ENCODE measurements around the gene RAB11FIP4.
A peak's percentile ranks its signal among the peaks of the same experiment; 100 is the strongest.

The RAB11FIP4 gene

GRCh38 chr17:31490671-31491375 lies 99.3 kb downstream of the RAB11FIP4 start:
- intact Hi-C loops (cut with DNase I): no loop called here
- DNase-seq: peak in 1 of 10 donors; percentile 56

- intact Hi-C loops (cut with DNase I): no loop called here
- DNase-seq: peak in 2 of 10 donors; percentile 62 to 82
Observed at GRCh38 chr17:31491376-31492131, 100.1 kb downstream of the RAB11FIP4 start.

DNA sequence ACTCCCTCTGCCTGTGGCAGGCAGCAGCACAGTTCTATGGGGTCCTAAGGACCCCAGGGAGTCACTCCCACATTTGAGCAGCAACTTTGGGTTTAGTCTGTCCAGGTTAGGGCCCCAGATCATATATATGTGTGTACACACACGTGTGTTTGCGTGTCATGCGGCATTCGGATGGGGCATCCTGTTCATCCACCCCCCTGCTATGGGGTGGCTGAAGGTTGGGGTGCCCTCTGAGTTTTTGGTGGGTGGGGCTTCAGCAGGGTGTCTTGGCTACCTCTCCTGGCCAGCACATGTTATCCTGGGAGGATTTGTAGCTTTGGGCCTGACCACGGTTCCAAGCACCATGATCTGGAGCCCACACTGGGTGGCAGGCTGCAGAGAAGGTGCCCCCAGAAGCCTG lies 100.7 kb downstream of the RAB11FIP4 start:
- DNase-seq: peak in 1 of 10 donors; percentile 57
- intact Hi-C loops (cut with DNase I): no loop called here

DNA sequence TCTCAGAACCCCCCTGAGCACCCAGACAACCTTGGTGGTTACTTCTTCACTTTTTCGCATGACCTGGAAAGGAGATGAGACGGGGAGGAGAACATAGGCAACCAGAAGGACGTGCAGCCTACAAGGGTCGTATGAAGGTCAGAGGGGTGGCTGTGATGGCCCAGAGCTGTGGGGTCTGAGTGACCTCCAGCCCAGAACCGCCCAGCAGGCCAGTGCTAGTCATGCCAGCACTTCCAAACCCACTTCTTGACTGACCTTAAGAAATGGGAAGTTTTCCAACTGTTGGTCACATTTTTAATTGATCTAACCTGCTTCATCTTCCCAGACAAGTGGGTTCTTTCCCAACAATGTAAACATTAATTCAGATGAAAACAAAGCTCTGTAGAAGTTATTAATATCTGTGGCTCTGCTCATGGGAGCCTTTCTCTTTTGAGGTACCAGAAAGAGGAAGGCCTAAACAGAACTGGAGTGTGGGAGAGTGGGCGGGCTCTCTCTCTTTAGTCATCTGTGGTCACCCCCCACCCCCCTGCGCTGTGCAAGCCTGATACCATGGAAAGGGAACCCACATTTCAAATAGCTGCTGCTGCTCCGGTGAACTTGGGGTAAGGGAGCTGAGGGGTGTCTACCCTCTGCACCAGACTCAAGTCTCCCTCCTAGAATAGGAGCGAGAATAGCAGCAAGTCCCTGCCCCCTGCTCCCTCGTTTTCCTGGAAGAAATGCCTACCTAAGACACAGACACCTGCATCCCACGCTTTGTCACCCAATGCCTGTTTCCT lies 101.6 kb downstream of the RAB11FIP4 start:
- intact Hi-C loops (cut with DNase I): no loop called here
- DNase-seq: peak in 3 of 10 donors; percentile 59 to 84 (median 59)

GRCh38 chr17:31493656-31494155 lies 102.2 kb downstream of the RAB11FIP4 start:
- intact Hi-C loops (cut with DNase I): no loop called here
- peak in 2 of 10 donors; percentile 16 to 29 for DNase-seq

DNA sequence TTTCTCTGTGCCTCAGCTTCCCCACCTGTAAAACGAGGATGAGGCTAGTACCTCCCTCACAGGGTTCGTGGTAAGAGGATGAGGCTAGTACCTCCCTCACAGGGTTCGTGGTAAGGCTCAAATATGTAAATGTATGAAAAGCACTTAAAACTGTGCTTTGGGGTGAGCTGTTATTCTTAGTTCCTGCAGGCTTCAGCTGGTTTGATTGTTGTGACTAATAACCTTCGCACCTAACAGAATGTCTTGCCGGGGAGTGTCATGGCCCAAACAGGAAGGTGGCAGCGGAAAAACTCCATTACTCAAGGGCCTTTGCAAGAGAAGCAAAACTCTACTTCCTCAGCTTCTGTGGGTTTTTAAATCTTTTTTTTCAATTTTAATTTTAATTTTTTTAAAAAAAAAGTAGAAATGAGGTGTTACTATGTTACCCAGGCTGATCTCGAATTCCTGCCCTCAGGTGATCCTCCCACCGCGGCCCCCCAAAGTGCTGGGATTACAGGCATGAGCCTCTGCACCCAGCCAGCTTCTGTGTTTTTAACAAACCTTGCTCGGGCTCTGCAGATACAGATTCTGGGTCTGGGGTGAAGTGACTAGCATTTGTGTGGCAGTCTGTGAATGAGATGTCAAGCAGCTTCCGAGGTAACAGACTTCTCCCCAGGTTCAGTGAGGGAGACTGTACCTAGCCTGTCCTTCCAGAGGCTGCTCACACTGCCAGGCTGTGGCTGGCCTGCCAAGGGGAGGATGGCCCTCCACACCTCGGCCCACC lies 103.0 kb downstream of the RAB11FIP4 start:
- intact Hi-C loops (cut with DNase I): no loop called here
- peak in 2 of 10 donors; percentile 66 to 74 for DNase-seq

DNA sequence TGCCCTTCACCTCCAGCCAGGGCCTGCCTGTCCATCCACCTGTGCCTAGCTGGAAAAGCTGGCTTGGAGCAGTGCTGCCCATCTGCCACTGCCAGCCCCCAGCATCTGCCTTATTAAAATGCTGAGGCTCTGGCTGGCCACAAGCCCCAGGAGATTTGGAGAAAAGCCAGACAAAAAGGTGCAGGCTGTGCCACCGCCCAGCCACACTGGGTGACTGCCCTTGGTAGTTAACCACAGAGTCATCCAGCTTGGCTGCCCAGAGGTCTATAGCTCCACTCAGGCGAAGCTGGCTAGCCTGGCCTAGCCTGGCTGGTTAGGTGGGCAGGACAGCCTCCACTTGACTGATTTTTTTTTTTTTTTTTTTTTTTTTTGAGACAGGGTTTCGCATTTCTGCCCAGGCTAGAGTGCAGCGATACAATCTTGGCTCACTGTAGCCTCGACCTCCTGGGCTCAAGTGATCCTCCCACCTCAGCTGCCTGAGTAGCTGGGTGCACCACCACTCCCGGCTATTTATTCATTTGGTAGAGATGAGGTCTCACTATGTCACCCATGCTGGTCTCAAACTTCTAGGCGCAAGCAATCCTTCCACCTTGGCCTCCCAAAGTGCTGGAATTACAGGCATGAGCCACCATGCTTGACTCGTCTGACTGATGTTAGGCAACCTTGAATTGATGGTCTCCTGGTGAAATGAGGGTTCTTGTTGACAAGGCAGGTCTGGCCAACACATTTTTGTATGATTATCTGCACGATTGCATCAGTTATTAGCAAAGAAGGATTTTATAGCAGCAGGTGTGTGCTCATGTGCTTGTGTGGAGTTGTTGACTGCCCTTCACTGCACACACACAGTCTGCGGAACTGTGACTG lies 103.8 kb downstream of the RAB11FIP4 start:
- intact Hi-C loops (cut with DNase I): no loop called here
- peak in 2 of 10 donors; percentile 62 to 70 for DNase-seq

DNA sequence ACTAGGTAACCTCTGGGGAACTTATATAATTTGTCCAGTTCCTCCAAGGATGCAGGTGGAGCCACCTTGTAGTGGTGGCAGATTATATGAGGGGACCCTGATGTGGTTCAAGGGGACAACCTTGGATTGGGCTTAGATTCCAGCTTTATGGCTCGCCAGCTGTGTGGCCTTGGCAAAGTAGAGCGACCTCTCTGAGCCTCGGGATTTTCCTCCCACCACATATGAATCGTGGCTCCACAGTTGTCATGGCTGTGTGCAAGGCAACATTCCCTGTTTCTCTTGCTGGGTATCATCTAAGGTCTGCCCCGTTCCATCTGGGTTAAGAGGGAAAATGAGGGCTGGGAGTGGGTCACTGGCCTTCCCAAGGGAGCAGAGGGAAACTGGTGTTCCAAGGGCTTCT lies 104.6 kb downstream of the RAB11FIP4 start:
- peak in 2 of 10 donors; percentile 11 to 32 for DNase-seq
- intact Hi-C loops (cut with DNase I): no loop called here

DNA sequence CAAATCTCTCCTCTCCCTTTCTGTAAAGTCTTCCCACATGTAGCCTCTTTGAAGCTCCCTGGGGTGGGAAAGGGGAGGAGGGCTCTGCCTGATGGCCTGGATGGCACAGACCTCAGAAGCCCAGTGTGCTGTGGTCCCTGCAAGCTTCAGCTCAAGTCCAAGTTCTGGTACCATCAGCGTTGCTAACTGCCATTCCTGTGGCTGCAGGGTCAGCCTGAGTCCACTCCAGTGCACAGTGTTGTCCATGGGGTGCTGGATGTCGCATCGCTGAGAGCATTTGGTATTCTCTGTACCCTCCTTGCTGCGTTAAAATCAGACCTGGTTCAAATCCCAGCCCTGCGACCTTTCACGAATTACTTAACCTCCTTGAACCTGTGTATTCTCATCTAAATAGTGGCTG lies 105.1 kb downstream of the RAB11FIP4 start:
- DNase-seq: peak in 2 of 10 donors; percentile 29 to 67
- intact Hi-C loops (cut with DNase I): no loop called here

GRCh38 chr17:31497431-31497830 lies 106.0 kb downstream of the RAB11FIP4 start:
- peak in 2 of 10 donors; percentile 48 to 49 for DNase-seq
- intact Hi-C loops (cut with DNase I): no loop called here

- intact Hi-C loops (cut with DNase I): no loop called here
- DNase-seq: peak in 3 of 10 donors; percentile 50 to 79 (median 77)
Observed at GRCh38 chr17:31497994-31498826, 106.7 kb downstream of the RAB11FIP4 start.

GRCh38 chr17:31499771-31500554 lies 108.5 kb downstream of the RAB11FIP4 start:
- intact Hi-C loops (cut with DNase I): no loop called here
- peak in 8 of 10 donors; percentile 51 to 94 (median 70) for DNase-seq

GRCh38 chr17:31506517-31506916 lies 115.0 kb downstream of the RAB11FIP4 start:
- no peak for DNase-seq
- intact Hi-C loops (cut with DNase I): no loop called here

DNA sequence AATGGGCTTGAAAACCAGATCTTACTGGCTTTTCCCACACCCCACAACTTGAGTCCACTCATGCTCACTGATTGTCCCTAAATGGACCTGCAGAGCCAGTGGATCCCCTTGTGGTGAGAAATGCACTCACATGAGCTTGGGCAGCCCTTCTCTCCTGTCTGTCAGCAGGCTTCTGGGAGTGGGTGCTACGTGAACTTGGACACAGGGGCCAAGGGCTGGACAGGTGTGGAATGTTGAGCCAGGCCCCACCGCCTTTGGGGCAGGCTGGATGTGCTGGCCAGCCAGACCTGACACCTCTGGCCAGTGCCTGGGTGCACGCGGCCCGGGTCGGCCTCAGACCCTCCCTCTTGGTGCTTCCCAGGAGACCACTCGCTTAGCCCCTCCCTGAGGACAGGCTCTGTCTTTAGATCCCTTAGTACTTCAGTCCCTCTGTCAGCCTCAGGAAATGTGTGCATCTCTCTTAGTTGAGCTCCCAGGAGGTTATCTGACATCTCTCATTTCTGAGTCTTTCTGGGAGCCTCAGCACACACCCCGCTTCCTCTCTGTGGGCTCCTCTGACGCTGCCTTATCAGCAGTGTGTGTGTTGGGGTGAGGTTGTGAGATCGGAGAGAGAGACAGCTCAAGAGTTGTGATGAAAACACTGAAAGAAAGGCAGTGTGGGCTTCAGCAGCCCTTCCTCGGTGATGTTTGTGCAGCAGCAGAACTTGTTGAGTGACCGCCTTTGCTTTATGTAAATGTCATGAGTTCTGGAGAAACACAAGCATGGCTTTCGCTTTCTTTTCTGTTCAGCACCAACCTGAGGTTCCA lies 117.0 kb downstream of the RAB11FIP4 start:
- DNase-seq: peak in 2 of 10 donors; percentile 62 to 67
- intact Hi-C loops (cut with DNase I): no loop called here

DNA sequence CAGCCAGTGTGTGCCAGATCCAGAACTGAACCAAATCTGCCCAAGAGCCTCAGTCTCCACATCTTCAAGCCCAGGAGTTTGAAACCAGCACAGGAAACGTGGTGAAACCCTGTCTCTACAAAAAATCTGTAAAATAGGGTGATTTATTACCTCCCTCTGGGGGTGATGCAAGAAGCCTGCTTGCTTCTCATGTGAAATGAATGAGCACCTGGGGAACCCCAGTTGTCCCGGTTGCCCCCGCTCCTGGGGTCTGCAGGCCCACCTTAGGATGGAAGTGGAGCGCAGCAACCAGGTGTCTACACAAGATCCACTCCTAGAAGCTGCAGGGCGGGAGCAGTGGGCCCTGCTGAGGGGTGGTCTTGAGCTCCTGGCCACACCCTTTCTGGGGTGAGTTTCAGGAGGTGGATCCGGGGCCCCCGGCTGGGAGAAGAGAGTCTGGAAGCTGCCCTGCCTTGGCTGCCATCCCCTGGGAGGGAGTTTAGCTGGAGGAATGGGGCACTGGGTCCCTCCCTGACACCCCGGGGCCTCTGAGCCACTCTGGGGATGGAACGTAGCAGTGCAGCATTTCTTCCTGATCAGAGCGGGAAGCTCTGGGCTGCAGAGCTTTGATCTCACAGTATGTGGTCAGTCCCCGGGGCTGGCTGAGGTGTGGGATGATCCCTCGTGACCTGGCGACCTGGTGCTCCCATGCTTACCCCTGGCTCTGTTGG lies 117.8 kb downstream of the RAB11FIP4 start:
- intact Hi-C loops (cut with DNase I): no loop called here
- peak in 3 of 10 donors; percentile 64 to 81 (median 71) for DNase-seq

GRCh38 chr17:31509805-31510177 lies 118.3 kb downstream of the RAB11FIP4 start:
- peak in 3 of 10 donors; percentile 55 to 83 (median 71) for DNase-seq
- intact Hi-C loops (cut with DNase I): no loop called here
